Suprapubic skin (tissue), 3 donors: ENCODE results near the gene RLBP1.

Experiments
- CTCF ChIP-seq, 2 donors: fragments of 200-600 bp in 1 of 2; fragments of 450-650 bp in 1 of 2; sonication (generic) in 1 of 2; IDR thresholded peaks; one replicate each; pipeline ENCODE4 v1.5.1; 2016 to 2019; ENCODE audit warnings: antibody characterized with exemption in 2 of 2, mild to moderate bottlenecking in 1 of 2, moderate library complexity in 1 of 2
- POLR2A ChIP-seq, 2 donors: fragments of 450-650 bp; IDR thresholded peaks; one replicate each; pipeline ENCODE4 v1.6.1; 2017; ENCODE audit warnings: antibody characterized with exemption in 2 of 2, mild to moderate bottlenecking in 2 of 2, moderate library complexity in 2 of 2

DNA sequence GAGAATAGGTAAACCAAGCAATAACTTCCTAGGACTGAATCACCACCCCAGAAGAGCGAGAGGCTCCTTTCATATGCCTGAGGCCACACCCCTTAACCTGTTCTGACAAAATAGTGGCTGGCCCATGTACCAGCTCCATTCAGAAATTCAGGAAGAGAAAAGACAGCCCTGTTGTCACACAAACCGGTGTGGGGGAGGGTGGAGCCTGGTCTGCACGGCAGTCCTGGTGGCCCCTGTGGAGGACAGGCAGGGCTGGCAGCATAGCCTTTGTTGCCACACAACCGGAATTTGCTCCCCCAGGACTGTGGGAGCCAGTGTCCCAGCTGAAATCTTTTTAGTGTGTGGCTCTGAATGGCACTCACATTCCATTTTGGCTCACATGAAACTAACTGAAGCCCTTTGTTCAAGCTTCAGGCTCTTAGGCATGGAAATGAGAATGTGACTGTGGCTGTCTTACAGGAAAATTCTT, 23.8 kb downstream of the RLBP1 start:
- TF ChIP-seq POLR2A (IDR thresholded peaks at IDR 0.05) (no peak), CTCF (IDR thresholded peaks at IDR 0.05) (no peak)
